H9 (cell line): ENCODE data around the gene HTRA1. TPM values are rescaled to one million over a fixed set of nuclear protein-coding genes. Genes with fewer than 3 reads are reported as not detected.

Experiments
- DNase-seq: peaks from one replicate; pipeline ENCODE4 v3.0.0-alpha.2; 2017
- H2AFZ ChIP-seq: one replicate; pipeline ENCODE4 v1.6.1; 2013; ENCODE audit warnings: mild to moderate bottlenecking, low read length, control low read depth, moderate library complexity
- H2AK5ac ChIP-seq: 2 replicates; pipeline ENCODE4 v1.6.1; 2013; ENCODE audit warnings: low read length, control low read depth, mixed read lengths; ENCODE audit not compliant: insufficient read length
- H2BK120ac ChIP-seq: one replicate; pipeline ENCODE4 v1.6.1; 2013; ENCODE audit warnings: low read depth, mild to moderate bottlenecking, low read length, control low read depth, inconsistent platforms; ENCODE audit not compliant: poor library complexity, severe bottlenecking
- H2BK12ac ChIP-seq: 2 replicates; pipeline ENCODE4 v1.6.1; 2013; ENCODE audit warnings: low read length, control low read depth, mixed read lengths, low read depth; ENCODE audit not compliant: insufficient read length
- H2BK15ac ChIP-seq: 2 replicates; pipeline ENCODE4 v1.6.1; 2013; ENCODE audit warnings: low read depth, low read length, control low read depth
- H2BK20ac ChIP-seq: one replicate; pipeline ENCODE4 v1.6.1; 2013; ENCODE audit warnings: low read depth, mild to moderate bottlenecking, low read length, control low read depth, inconsistent platforms; ENCODE audit not compliant: poor library complexity, severe bottlenecking
- H2BK5ac ChIP-seq: 2 replicates; pipeline ENCODE4 v1.6.1; 2013; ENCODE audit warnings: low read length, control low read depth, mixed read lengths; ENCODE audit not compliant: insufficient read length
- H3K14ac ChIP-seq: 2 replicates; pipeline ENCODE4 v1.6.1; 2013; ENCODE audit warnings: low read length, control low read depth; ENCODE audit not compliant: insufficient read depth
- H3K18ac ChIP-seq: 2 replicates; pipeline ENCODE4 v1.6.1; 2013; ENCODE audit warnings: low read depth, mild to moderate bottlenecking, mixed read lengths, low read length, control low read depth; ENCODE audit not compliant: insufficient read length
- H3K23ac ChIP-seq: 2 replicates; pipeline ENCODE4 v1.6.1; 2013; ENCODE audit warnings: low read length, control low read depth, mixed read lengths, low read depth; ENCODE audit not compliant: insufficient read length
- H3K23me2 ChIP-seq: 2 replicates; pipeline ENCODE4 v1.6.1; 2013; ENCODE audit warnings: low read depth, mild to moderate bottlenecking, mixed read lengths, low read length, control low read depth; ENCODE audit not compliant: insufficient read length, poor library complexity, severe bottlenecking
- H3K27ac ChIP-seq: 2 replicates; pipeline ENCODE4 v1.5.1; 2013; ENCODE audit warnings: low read length, control low read depth, mixed read lengths, low read depth; ENCODE audit not compliant: insufficient read length
- H3K27me3 ChIP-seq: 2 replicates; pipeline ENCODE4 v1.6.1; 2013; ENCODE audit warnings: low read length, control low read depth, inconsistent platforms; ENCODE audit not compliant: insufficient read depth
- H3K4ac ChIP-seq: 2 replicates; pipeline ENCODE4 v1.6.1; 2013; ENCODE audit warnings: low read depth, mild to moderate bottlenecking, control low read depth, inconsistent platforms, low read length, moderate library complexity
- H3K4me1 ChIP-seq: 2 replicates; pipeline ENCODE4 v1.6.1; 2013; ENCODE audit warnings: low read length, control low read depth, inconsistent platforms; ENCODE audit not compliant: insufficient read depth
- H3K4me2 ChIP-seq: 2 replicates; pipeline ENCODE4 v1.6.1; 2013; ENCODE audit warnings: low read length, control low read depth, mixed read lengths; ENCODE audit not compliant: insufficient read length, insufficient read depth
- H3K56ac ChIP-seq: 2 replicates; pipeline ENCODE4 v1.6.1; 2013; ENCODE audit warnings: low read depth, mild to moderate bottlenecking, mixed read lengths, low read length, control low read depth; ENCODE audit not compliant: insufficient read length
- H3K79me1 ChIP-seq: 2 replicates; pipeline ENCODE4 v1.6.1; 2013; ENCODE audit warnings: low read depth, mild to moderate bottlenecking, moderate library complexity, low read length, control low read depth, inconsistent platforms; ENCODE audit not compliant: insufficient read depth, poor library complexity, severe bottlenecking
- H3K79me2 ChIP-seq: 2 replicates; pipeline ENCODE4 v1.6.1; 2013; ENCODE audit warnings: low read length, control low read depth, inconsistent platforms; ENCODE audit not compliant: insufficient read depth
- H3K9ac ChIP-seq: 2 replicates; pipeline ENCODE4 v1.6.1; 2013; ENCODE audit warnings: low read length, control low read depth, mixed read lengths; ENCODE audit not compliant: insufficient read length; ENCODE audit errors: extremely low read depth
- H3K9me3 ChIP-seq: one replicate; pipeline ENCODE4 v1.6.1; 2013; ENCODE audit warnings: low read depth, low read length, inconsistent platforms; ENCODE audit not compliant: control insufficient read depth
- H3T11ph ChIP-seq: one replicate; pipeline ENCODE4 v1.6.1; 2013; ENCODE audit warnings: mild to moderate bottlenecking, low read length, control low read depth, inconsistent platforms
- H4K20me1 ChIP-seq: one replicate; pipeline ENCODE4 v1.6.1; 2013; ENCODE audit not compliant: control insufficient read depth, insufficient read length, insufficient read depth
- H4K5ac ChIP-seq: 2 replicates; pipeline ENCODE4 v1.6.1; 2013; ENCODE audit warnings: low read depth, mild to moderate bottlenecking, mixed read lengths, low read length, control low read depth; ENCODE audit not compliant: insufficient read length
- H4K8ac ChIP-seq: replicated peaks from 2 replicates; pipeline ENCODE4 v1.6.1; 2013; ENCODE audit warnings: low read length, control low read depth, mixed read lengths, low read depth; ENCODE audit not compliant: insufficient read length
- H4K91ac ChIP-seq: 2 replicates; pipeline ENCODE4 v1.6.1; 2013; ENCODE audit warnings: low read depth, mild to moderate bottlenecking, moderate library complexity, mixed read lengths, low read length, control low read depth; ENCODE audit not compliant: insufficient read length
- H3K27ac Mint-ChIP-seq, 3 experiments: 2 replicates in 2 of 3; 3 replicates in 1 of 3; pipeline ENCODE4 v1.8.0; 2020 to 2021; ENCODE audit warnings: mixed read lengths in 3 of 3, mild to moderate bottlenecking in 1 of 3, moderate library complexity in 1 of 3
- H3K27me3 Mint-ChIP-seq: 2 replicates; pipeline ENCODE4 v1.8.0; 2021; ENCODE audit warnings: low read depth, mild to moderate bottlenecking, moderate library complexity, mixed read lengths
- H3K36me3 Mint-ChIP-seq, 3 experiments: 2 replicates in 2 of 3; 3 replicates in 1 of 3; pipeline ENCODE4 v1.8.0; 2020 to 2021; ENCODE audit warnings: low read depth in 3 of 3, mixed read lengths in 3 of 3; ENCODE audit not compliant: insufficient read depth in 1 of 3
- H3K4me1 Mint-ChIP-seq, 2 experiments: 2 replicates each; pipeline ENCODE4 v1.8.0; 2020; ENCODE audit warnings: mixed read lengths in 2 of 2
- H3K4me3 Mint-ChIP-seq, 2 experiments: 2 replicates in 1 of 2; 3 replicates in 1 of 2; pipeline ENCODE4 v1.8.0; 2020 to 2021; ENCODE audit warnings: mild to moderate bottlenecking in 2 of 2, mixed read lengths in 2 of 2, moderate library complexity in 1 of 2
- H3K9me3 Mint-ChIP-seq, 2 experiments: 2 replicates in 1 of 2; 3 replicates in 1 of 2; pipeline ENCODE4 v1.8.0; 2020; ENCODE audit warnings: mild to moderate bottlenecking in 2 of 2, mixed read lengths in 2 of 2, moderate library complexity in 1 of 2
- CTCF ChIP-seq: fragments of 200-600 bp; sonication (generic); conservative IDR thresholded peaks from 3 replicates; pipeline ENCODE4 v1.8.0; 2021; ENCODE audit warnings: antibody characterized with exemption, mild to moderate bottlenecking
- WGBS: extraction: QIAGEN DNeasy Blood & Tissue Kit; methylation state at CpG from one replicate; pipeline ENCODE4 v1.1.7; 2013; ENCODE audit warnings: missing lambda C conversion rate, low lambda C conversion rate, mixed read lengths; ENCODE audit not compliant: insufficient read length; ENCODE audit errors: extremely low coverage; 5-methylcytosine and 5-hydroxymethylcytosine counted together
- total RNA-seq: library from RNA; stranded (reverse); gene quantifications from 2 replicates; pipeline ENCODE4 v1.2.1, GENCODE V29; 2021

Gene HTRA1
- total RNA-seq, 1 experiment from 2014 or later, result 11.1 TPM

GRCh38 chr10:122530177-122530576 is 68.8 kb downstream of the HTRA1 start:
- no peak for DNase-seq
- no peak overlapping the region for H2BK20ac ChIP-seq
- Mint-ChIP-seq H3K4me1 (0 out of 4 replicates have a peak, but pooled peaks cover under 1% of the 10 kb centered on the region in 2 experiments), H3K27ac (no peak overlapping the region), H3K27me3 (peaks cover 7% of the 10 kb centered on the region), H3K9me3 (no peaks in the 10 kb centered on the region), H3K4me3 (no peak overlapping the region), H3K36me3 (no peaks in the 10 kb centered on the region)
- H3T11ph ChIP-seq, result no peak overlapping the region
- H4K8ac ChIP-seq, result no peak overlapping the region
- H3K56ac ChIP-seq, result no peak overlapping the region
- H3K9ac ChIP-seq, result no peak overlapping the region
- no peak overlapping the region for H3K14ac ChIP-seq
- no peak overlapping the region for H2AFZ ChIP-seq
- no peak for TF ChIP-seq CTCF
- no peak overlapping the region for H3K4me2 ChIP-seq
- H4K91ac ChIP-seq, result no peak overlapping the region
- H3K23ac ChIP-seq, result no peak overlapping the region
- H2BK5ac ChIP-seq, result no peak overlapping the region
- H2AK5ac ChIP-seq, result no peak overlapping the region
- no peak overlapping the region for H3K27ac ChIP-seq
- H2BK15ac ChIP-seq, result no peak overlapping the region
- H4K5ac ChIP-seq, result no peak overlapping the region
- H2BK120ac ChIP-seq, result no peak overlapping the region
- no peak overlapping the region for H3K4ac ChIP-seq
- H3K18ac ChIP-seq, result no peak overlapping the region
- H2BK12ac ChIP-seq, result no peak overlapping the region
- no peaks in the 10 kb centered on the region for H3K9me3 ChIP-seq
- H3K4me1 ChIP-seq, result no peaks in the 10 kb centered on the region
- no peaks in the 10 kb centered on the region for H3K79me1 ChIP-seq
- H3K23me2 ChIP-seq, result no peaks in the 10 kb centered on the region
- no peaks in the 10 kb centered on the region for H3K27me3 ChIP-seq
- no peaks in the 10 kb centered on the region for H4K20me1 ChIP-seq
- no peaks in the 10 kb centered on the region for H3K79me2 ChIP-seq
- WGBS, result no CpG with 5 or more reads among the region's 11 CpGs
